NCI-H2029 (cell line): ENCODE measurements around the gene IGFBP6.
A peak's percentile ranks its signal among the peaks of the same experiment; 100 is the strongest.

Source experiments
- DNase-seq: peaks from one replicate; lab custom pipeline; 2025; lab: John Stamatoyannopoulos, UW

IGFBP6 gene

DNA sequence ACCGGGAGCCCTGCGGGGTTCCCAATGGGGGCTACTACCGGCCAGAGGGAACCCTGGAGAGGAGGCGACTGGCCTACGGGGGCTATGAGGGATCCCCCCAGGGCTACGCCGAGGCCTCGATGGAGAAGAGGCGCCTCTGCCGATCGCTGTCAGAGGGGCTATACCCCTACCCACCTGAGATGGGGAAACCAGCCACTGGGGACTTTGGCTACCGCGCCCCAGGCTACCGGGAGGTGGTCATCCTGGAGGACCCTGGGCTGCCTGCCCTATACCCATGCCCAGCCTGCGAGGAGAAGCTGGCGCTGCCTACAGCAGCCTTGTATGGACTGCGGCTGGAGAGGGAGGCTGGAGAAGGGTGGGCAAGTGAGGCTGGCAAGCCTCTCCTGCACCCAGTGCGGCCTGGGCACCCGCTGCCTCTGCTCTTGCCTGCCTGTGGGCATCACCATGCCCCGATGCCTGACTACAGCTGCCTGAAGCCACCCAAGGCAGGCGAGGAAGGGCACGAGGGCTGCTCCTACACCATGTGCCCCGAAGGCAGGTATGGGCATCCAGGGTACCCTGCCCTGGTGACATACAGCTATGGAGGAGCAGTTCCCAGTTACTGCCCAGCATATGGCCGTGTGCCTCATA, 37.9 kb upstream of the IGFBP6 start:
- DNase-seq, result no peak

DNA sequence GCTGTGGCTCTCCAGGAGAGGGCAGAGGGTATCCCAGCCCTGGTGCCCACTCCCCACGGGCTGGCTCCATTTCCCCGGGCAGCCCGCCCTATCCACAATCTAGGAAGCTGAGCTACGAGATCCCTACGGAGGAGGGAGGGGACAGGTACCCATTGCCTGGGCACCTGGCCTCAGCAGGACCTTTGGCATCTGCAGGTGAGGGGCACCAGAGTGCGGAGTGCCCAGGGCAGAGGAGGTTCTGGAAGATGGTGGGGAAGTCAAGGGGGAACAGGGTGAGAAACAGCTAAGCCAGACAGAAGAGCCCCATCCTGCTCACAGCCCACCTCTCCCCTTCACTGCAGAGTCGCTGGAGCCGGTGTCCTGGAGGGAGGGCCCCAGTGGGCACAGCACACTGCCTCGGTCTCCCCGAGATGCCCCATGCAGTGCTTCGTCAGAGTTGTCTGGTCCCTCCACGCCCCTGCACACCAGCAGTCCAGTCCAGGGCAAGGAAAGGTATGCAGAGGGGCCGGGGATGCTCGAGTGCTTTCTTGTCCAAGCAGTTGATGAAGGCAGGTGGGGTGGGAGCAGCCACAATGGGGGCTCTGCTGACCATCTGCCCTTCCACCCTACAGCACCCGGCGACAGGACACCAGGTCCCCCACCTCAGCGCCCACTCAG, 37.3 kb upstream of the IGFBP6 start:
- DNase-seq, result no peak

DNA sequence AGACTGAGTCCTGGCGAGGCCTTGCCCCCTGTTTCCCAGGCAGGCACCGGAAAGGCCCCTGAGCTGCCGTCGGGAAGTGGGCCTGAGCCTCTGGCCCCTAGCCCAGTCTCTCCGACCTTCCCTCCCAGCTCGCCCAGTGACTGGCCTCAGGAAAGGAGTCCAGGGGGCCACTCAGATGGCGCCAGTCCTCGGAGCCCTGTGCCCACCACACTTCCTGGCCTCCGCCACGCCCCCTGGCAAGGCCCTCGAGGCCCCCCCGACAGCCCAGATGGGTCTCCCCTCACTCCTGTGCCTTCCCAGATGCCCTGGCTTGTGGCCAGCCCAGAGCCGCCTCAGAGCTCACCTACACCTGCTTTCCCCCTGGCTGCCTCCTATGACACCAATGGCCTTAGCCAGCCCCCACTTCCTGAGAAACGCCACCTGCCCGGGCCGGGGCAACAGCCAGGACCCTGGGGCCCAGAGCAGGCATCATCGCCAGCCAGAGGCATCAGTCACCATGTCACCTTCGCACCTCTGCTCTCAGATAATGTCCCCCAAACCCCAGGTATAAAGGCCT, 36.7 kb upstream of the IGFBP6 start:
- DNase-seq, result peak; percentile 87

DNA sequence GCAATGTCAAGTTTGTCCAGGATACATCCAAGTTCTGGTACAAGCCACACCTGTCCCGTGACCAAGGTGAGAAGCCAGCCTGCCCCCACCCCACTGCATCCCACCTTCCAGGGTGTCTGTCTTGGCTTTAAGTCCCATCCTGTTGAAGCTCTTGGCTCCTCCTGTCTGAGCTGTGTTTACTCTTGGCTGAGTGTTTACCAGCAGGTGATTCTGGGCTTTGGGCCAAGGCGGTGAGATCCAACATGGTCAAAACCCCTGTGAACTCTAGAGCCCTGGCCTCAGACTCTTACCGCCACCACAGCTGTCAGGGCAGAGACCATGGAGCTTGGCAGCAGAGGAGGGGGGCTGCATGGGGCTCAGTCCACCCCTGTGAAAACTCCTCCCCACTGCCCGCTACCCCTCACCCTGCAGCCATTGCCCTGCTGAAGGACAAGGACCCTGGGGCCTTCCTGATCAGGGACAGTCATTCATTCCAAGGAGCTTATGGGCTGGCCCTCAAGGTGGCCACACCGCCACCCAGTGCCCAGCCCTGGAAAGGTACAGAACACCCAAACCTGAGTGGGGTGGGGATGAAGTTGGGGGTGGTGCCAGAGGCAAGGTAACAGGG, 36.0 kb upstream of the IGFBP6 start:
- DNase-seq, result peak; percentile 96

DNA sequence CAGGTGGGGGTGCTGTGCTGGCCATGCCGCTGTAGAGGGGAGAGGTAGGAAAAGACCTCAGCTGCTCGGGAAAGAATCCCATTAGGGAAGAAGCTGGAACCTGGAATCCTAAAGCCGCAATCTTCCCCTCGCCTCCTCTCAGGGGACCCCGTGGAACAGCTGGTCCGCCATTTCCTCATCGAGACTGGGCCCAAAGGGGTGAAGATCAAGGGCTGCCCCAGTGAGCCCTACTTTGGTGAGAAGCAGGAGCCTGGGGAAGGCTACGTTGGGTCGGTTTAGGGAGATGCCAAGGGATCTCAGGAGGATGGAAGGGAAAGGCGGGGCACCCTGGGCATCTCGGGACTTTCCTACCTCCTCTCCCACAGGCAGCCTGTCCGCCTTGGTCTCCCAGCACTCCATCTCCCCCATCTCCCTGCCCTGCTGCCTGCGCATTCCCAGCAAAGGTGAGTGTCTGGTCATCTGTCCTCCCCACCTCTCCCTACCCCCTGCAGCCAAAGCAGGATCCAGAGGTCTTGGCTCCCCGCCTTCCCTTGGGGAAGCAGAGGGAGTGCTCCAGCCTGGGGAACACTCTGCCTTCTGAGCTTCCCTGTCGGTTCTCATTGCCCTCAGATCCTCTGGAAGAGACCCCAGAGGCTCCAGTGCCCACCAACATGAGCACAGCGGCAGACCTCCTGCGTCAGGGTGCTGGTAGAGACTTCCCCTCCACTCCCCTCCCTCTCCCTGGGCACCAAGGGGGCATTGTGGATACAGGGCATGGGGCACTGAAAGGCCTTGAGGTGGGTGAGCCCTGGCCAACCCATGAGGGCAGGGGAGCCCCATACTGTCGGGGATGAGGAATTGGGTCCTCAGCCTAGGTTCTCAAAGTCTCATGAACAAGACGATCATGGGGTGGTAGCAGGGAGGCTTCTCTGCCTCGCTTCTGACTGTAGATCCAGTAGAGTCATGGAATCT, 35.2 kb upstream of the IGFBP6 start:
- DNase-seq, result no peak

DNA sequence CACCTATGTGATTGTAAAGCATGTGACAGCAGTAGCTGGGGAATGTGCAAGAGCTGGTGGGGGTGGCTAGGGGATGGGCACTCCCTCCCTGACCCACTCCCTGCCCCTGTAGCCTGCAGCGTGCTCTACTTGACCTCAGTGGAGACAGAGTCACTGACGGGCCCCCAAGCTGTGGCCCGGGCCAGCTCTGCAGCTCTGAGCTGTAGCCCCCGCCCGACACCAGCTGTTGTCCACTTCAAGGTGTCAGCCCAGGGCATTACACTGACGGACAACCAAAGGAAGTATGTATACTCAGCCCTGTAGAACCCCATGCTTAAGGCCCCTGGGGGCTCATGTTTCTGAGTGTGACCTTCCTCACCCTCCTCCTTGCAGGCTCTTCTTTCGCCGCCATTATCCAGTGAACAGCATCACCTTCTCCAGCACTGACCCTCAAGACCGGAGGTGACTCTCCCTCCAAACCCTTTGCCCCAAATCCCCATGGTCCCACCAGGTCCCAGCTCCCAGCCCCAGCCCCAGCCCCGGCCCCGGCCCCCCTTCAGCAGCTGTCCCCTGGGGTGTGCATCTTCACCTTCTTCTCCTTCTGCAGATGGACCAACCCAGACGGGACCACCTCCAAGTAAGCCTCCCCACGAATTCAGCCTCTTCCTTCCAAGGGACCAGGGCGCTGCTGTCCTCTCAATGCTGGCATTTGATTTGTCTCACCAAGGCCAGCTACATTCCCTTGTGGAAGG, 34.3 kb upstream of the IGFBP6 start:
- DNase-seq, result no peak

DNA sequence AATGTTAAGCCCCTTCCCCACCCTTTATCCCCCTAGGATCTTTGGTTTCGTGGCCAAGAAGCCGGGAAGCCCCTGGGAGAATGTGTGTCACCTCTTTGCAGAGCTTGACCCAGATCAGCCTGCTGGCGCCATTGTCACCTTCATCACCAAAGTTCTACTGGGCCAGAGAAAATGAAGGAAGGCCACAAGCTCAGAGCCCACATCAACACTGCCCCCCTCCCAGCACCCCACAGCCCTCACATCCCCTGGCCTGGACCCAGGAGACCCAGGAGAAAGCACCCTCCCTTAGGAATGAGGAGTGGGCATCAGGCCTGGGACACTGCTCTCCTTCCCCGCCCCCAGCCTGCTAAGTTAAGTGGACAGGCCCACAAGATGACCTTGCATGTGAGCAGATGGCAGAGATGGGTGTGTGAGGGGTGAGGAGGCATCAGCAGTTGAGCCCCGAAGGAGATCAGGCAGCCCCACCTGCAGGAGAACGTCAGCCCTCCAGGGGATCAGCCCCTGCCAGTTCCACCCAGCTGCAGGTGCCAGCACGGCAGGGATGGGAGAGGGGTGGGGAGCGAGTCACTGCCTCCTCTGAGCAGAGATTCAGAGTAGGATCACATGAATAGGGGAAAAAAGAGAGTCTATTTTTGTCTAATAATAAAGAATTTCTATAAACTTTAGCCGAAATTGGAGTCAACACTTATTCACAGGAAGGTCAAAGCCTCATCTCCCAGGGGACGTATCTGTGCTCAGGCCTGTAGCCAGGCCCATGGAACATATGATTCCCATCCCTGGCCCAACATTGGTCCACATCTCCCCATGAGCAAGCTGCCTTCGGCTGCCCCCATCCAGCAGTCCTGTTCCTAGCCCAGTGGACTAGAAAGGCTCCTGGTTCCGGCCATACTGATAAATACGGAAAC, 33.5 kb upstream of the IGFBP6 start:
- DNase-seq, result no peak

DNA sequence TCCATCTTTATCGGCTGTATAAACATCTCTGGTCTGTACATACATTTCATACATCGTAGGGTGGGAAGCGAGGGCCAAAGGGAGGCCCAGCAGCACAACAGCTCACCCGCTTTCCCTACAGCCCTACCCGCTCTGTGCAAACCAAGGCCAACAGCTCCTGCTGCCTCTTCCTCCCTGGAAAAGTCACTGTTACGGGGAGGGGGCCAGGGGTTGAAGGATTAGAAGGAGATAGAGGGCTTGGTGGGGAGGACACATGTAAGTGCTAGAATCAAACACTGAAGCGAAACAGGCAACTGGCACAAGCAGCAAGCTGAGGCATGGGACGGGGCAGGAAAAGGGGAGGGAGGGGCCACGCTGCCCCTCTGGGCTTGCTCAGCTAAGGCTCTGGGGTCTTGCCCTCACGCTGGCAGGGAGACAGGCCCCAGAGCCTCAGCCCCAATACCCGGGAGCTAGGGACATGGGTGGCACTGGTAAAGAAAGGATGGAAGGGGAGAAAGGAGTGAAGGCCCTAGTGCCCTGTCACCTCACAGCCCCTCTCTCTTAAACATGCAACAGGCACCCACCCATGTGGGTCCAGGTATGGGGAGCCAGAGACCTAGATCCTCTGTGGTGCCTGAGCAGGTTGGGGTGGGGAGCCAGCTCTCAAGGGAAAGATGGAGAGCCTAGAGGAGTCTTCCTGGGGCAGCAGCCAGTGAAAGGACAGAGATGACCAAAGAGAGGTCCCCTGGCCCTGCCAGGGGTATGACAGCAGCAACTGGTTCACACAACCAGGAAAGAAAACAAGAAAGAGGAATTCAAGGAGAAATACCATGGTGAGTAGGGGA, 32.6 kb upstream of the IGFBP6 start:
- DNase-seq, result no peak

DNA sequence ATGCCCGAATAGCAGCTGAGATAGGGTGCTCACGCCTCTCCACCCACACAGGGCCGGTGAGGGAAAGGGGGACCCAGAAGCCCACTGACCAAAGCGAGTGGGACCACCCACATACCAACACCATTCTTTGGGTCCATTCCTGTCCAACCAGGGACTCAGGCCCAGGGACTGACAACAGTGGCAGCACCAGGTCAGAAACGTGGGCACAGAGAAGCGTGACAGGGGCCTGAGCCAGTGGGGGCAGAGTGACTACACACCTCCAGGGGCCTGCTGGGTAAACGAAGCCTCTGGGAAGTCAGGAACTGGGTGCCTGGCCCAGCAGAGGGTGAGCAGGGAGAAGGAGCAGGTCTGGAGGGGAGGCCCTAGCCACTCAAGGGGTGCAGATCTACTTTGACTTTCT, 32.0 kb upstream of the IGFBP6 start:
- DNase-seq, result no peak

DNA sequence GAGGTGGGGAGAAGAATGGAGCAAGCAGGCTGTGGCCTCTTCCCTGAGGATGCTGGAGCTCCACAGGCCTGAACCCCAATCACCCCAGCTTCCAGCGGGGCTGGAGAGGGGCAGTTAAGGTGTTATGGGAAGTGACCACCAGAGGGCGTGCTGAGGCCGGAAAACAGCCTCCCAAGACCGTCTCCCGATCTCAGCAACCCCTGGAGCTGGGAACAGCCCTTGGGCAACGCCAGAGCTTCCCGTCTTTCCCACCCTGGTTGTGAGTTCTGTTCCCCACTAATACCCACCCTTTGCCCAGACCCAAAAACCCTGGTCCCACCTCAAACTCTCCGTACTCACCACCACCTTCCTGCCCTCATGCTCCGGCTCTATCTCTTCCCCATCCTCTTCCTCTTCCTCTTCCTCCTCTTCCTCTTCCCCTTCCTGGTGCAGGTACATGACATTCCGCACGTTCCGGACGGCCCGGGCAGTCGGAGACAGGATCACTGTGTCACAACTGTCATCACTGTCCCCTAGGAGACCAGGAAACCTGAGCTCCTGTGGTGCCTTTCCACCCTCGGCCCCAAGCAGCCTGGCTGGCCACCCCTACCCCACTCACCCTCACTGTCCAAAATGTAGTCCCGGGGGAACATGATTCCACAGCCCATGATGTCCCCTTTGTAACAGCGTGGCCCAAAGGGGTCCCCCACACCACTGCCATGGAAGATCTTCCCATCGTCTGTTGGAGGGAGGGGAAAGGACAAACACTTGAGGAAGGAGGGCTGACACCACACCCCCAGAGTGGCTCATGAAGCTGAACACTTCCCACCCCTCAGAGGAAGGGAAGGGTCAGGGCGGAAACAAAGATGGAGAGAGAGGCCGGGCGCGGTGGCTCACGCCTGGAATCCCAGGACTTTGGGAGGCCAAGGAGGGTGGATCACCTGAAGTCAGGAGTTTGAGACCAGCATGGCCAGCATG, 31.2 kb upstream of the IGFBP6 start:
- peak; percentile 54 for DNase-seq

DNA sequence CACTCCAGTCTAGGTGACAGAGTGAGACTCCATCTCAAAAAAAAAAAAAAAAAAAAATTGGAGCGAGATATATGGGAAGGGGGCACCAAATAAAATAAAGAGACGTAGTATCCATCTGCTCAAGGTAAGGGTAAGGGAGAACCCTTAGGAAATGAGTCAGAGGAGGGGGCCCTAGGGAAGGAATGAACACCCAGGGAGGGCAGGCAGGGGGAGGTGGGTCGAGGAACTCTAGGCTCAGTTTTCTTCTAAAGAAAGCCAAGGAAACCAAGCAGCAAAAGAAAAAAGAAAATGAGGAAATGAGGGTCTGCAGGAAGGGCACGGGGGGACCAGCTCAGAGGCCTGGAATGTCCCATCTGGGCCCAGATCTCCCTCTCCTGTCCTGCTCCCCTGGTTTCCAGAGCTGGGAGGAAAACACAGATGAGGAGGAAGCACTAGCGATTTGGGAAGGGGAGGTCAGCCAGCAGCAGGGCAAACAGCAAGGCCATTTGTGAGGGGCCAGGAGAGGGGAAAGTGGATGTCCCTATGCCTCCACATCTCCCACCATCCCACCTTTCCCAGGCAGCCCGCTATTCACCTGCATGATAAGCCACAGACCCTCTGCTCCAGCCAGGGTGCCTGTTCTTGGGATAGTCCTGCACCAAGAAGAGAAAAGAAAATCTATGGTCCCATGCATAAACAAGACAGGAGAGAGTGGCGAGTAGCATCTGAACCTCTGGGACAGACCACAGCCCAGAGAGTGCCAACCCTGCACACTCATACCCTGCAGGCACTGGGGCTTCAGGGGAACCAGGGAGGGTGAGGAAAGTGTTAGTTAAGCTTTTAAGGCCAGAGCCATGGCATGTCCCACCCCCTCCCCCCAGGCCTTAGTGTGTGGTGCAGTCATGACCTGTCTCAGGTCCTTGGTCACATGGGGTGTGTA, 30.1 kb upstream of the IGFBP6 start:
- no peak for DNase-seq

DNA sequence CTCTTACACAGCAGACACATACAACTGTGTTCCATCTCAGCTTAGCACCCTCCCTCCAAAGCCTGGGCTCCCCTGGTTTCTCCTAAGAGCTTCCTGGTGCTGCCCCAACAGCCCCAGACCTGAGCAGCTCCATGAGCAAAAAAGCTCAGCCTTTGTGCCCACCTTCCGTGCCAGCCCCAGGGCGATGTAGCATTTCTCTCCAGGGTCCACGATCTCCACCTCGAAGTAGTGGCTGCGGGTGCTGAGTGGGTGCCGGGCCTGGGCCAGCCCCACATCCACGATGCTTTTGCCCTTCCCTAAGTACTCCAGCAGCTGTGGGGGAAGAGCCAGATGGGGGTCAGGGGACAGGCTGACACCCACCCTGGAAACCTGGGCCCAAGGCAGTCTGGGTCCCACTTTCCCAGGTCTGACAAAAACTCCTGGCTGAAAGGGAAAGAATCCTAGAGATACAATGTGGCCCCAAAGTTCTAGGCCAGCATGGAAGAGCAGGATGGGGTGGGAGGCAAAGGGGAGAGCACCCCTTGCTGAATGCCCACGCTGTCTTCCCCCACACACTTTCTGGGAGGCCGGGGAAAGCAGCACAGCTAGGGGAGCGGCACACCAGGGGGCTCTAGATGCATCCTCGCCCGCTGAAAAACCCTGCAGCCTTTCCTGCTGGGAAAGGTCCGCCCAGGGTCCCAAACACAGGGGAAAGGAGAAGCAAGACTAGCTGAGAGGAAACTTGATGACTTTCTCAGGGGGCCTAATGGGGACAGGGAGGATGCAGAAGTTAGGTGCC, 29.3 kb upstream of the IGFBP6 start:
- DNase-seq, result no peak

DNA sequence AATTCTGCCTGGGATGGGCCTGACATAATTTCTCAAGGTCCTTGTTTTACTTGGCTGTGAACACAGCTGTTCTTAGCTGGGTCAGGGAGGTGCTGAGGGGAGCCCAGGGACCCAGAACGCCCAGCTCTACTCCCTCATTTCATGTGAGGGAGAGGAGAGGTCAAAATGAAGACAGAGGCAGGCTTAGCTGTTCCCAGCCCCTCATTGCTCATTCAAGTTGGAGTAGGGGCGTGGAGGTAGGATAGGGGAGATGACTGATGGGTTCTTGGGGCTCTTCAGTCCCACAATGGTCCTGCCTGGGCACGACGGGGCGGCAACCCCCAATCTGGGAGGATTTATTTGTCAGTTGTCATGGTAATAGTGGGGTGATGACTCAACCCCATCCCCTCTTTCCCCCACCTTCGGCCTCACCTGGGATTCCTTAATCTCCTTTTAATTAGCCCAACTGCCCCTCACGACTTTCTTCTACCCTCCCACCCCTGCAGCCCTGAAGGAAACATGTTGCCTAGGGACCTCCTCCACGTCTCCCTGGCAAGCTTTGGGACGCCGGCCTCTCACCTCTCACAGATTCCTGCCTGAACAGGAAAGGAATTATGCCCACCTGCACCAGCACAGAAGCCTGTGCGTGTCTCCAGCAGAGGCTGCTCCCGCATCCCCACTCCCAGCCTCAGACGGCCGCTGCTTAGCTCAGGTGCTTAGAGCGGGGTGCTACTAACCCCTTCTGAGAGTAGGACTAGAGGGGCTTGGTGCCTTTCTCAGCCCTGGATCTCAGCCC, 28.5 kb upstream of the IGFBP6 start:
- DNase-seq, result no peak

DNA sequence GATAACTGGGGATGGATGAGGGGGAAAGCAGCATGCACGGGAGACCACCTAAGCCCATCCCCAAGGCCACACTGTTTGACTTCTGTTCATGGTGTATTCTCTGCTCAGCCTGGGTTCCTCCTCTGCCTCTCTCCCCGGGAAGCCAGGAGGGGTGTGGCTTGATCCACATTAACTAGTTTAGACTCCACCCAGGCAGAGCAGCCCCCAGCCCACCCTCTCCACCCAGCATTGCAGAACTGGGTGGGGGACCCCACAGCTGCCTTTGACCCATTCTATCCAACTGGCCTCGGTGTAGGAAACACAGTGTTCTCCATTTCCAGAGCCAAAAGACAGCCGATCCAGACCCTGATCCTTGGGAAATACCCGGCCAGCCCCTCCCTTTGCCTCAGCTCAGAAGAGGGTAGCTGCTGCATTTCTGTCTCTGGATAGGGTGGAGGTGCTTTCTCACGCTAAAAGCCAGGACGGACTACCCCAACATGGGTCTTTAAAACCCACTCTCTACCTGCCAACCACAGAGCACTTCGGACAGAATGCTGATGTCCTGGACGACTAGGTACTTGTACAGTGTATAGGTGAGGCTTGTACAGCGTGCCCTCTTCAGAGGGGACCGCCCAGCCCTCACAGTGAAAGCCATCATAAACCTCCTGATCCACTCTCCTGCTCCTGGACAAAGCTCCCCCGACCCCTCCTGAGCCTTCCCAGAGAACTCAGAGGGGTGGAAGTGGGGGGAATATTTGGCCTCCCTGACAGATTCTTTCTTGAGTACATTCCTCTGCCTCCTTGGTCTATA, 27.7 kb upstream of the IGFBP6 start:
- DNase-seq, result no peak
